Left renal cortex interstitium (tissue), 4 donors: ENCODE data around the gene SCFD1. TPM values are rescaled to one million over a fixed set of nuclear protein-coding genes. Genes with fewer than 3 reads are reported as not detected.

ENCODE experiments used
- DNase-seq, 4 donors: peaks; one replicate each; pipeline ENCODE4 v3.0.0-alpha.2; 2013; ENCODE audit warnings: low read depth in 4 of 4, low spot score in 2 of 4, missing footprints in 1 of 4
- polyA plus RNA-seq, 4 donors: library from polyadenylated mRNA; unstranded; fragments of 120-200 nt; gene quantifications; one replicate each; pipeline ENCODE4 v1.2.1, GENCODE V29; 2013; ENCODE audit not compliant: insufficient read length in 4 of 4

Gene SCFD1
- polyA plus RNA-seq, 4 donors: 83.9 to 102 (median 89.6) TPM

DNA sequence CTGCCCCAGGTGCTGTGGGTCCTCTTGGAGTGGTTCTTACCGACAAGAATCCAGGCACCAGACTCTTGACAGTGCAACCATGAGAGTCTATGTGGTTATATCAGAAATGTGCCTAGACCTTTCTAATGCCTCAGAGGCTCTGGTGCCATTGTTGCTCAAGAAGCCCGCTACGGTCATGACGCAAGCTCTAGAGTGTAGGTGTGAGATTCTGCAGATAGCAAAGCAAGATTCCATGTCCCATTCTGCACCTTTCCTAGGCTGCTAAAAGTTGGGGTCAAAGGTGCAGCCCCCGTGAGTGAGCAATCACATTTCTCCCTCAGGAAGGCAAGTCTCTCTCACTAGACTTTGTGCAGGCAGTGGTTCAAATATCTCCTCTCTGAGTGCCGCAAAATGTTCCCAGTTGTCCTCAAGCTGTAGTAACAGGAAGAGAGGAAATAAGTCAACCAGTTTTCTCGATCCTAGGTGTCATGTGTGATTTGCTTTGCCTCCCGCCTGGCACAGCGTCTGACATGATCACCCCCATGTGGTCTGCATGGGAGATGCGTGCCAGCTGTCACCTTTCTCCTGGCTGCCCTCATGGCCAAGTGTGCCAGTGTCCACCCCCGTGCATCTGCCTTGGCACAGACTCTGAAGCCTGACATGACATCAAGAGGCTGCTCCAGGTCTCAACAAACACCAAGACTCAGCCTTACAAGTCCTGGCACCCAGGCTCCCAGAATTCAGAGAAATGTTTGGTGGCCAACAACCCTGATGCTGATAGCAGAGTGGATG, 129.7 kb downstream of the SCFD1 start:
- DNase-seq: no peak

DNA sequence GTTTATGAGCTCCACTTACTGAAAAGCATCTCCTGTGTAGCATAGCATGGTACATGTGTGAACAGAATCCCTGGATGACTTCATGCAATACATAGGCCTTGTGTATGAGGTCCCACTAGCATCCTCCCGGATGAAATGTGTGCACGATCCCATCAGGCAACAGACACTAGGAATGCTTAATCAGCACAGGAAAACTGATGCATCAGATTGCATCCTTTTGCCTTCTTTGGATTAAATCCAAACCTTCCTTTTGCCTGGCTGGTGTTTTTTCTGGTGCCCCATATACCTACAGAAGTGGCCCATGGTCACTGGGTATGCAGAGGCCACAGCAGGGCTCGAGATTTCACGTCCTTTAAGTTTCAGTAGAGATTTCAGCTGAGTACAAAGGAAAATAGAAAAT, 131.3 kb downstream of the SCFD1 start:
- DNase-seq: no peak

DNA sequence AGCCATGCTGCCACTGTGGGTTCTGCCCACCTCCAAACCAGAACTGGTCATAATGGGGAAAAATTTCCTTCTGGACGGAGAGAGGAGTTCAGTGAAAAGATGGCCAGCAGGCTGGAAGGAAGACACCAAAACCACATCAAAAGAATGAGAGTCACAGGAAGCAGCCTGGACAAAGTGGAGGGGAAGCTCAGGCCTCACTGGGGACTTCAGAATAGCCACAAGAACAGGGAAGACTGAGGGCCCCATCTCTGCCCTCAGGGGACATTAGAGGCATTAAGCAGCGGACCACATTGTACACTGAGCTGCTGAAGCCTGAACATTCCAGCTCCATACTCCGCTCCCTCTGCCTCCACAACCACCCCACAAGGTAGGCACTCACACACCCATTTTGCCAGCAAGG, 132.7 kb downstream of the SCFD1 start:
- DNase-seq: no peak

DNA sequence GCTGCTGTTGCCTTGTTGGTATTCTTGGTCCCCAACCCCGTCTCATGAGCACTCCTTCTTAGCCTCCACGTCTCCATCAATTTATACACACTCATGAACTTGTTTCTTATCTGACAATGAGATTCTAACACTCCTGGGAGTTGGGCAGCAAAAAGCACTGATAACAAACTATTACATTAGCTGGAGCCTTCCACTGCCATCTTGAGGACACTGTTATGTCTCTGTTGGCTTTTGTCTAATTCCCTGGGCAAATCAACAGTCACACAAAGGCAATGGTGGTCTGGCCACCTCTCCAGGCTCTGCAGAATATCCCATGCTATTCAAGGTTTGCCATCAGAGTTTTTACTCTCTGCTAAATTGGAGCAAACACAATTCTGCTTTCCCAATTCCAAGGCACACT, 134.5 kb downstream of the SCFD1 start:
- no peak for DNase-seq

DNA sequence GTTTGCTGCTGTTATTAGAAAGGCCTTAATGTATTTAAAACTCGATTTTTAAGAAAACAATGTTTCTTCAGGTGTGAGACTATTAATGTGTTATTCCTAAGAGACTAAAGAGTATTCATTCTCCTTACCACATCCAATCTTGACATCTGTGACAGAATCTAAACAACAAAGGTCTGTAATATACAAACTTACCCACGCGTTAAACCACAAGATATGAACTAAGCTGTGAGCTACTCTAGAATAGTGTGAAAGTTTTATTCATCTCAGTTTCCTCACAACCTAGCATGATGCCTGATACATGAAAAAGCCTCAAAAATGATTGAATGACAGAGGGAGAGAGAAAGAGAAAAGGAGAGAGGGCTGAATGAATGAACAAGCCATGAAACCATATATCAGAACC, 135.0 kb downstream of the SCFD1 start:
- no peak for DNase-seq

DNA sequence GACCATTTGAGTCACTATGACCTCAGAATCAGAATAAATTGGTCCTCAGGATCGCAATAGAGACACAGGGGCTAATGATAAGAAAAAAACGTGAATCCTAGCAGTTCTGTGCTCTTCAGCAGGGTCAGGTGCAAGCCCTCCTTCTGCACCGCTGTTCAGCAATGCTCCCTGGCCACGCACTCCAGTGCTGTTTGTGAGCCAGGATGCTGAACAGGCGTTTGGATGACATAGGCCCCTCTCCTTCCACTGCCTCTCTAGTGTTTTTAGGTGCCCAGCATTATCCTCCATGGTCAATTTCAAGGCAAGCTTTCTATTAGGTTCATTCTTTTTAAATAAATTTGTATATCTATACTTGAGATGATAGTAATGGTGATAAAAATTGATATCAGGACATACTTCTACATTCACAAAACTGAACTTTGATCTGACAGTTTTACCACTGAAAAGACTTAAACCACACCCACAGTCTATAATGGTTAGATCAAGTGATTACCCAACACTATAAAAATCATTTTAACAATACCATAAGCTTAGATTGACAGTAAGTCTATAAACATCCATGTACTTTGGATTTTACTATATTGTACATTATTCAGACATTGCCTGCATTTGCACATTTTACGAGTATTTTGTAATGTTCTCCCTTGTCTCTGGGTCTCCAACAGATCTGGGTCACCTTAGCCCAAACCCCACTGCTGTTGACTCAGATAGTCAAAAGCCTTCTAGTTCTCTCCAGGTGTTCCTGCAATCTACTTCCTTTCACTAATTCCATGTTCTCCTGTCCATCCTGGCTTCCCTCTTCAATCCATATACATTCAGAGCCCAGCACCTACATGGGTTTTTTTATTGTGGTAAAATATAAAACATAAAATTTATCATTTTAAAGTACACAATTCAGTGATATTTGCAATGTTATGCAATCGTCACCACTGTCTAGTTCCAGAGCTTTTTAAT, 137.3 kb downstream of the SCFD1 start:
- DNase-seq: no peak

DNA sequence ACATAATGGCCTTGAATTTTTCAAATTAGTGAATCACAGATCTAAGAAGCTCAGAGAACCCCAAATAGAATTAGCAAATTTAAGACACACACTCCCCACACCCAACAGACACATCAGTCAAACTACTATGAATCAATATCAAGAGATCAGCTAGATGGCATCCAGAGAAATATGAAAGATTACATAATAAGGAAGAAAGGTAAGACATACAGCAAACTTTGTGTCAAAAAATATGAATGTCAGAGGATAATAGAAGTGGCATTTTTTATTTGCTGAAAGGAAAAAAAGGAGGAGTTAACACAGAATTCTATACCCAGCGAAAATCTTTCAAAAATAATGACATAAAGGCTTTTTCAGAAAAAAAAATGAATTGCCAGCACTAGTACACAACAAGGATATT, 141.8 kb downstream of the SCFD1 start:
- no peak for DNase-seq

DNA sequence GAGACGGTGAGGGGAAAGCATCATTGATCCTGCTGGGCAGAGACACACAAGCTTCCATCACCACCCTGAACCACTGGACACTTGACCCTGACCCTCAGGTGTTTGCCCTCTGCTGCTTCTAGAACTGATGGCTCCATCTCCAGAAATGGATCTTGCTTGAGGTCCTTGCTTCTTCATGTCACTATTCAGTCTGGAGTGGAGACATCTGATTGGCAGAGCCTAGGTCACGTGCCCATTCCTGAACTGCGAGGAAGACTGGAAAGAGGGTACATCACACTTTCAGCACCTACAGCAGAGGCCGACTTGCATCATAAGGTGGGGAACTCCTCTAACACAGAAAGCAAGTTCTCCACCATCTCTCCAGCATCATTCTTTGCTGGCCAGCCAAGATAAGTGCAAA, 145.5 kb downstream of the SCFD1 start:
- DNase-seq: no peak

DNA sequence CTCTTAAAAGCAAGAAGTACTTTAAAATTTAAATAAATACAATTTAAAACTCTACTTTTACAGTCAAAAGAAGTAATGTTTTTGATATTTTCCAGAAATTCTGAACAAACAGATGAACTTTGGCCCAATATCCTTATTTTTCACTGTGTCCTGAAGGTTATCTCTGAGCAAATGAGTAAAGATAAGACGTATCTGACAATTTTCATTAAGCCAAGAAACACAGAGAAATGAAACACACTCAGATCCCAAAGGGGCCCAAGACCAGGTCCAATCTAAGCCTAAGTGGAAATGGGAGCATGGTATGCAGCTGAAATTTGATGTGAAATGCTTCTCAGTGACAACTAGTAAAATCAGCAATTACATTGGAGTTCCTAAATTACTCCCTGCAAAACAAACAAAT, 146.7 kb downstream of the SCFD1 start:
- DNase-seq: no peak

DNA sequence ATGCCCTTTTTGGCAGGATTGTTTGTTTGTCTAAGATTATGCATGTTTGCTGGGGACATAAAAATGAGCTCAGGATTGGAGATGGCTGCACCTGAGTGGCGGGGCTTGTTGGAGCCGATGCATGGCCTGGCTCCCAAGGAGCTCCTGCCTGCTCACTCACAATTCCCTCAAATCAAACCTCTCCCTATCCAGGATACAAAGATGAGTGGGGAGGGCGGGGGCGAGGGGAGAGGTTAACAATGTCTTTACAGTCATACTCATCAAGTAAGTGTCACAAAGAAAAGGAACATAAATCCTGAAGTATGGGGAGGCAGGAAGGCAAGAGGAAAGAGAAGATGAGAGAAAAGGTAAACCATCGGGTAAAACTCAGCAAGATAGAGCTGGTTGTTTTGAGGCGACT, 148.3 kb downstream of the SCFD1 start:
- no peak for DNase-seq

DNA sequence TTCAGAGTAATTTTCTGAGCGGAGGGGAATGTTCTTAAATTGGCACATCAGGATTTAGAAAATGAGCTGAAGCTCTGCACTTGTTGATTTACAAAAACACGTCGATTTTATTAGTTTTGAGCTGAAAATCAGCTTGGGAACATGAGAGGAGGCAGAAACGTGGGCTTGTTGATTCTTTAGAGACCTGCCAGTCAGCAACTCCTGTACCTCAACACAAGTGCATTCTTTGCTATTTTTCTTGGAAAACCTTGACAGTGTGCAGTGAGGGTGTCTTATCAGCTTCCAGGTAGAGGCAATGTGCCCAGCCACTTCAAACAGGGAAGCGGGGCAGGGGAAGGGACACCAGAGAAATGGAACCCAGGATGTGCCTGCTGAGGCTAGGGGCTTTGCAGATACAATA, 149.5 kb downstream of the SCFD1 start:
- DNase-seq: no peak

DNA sequence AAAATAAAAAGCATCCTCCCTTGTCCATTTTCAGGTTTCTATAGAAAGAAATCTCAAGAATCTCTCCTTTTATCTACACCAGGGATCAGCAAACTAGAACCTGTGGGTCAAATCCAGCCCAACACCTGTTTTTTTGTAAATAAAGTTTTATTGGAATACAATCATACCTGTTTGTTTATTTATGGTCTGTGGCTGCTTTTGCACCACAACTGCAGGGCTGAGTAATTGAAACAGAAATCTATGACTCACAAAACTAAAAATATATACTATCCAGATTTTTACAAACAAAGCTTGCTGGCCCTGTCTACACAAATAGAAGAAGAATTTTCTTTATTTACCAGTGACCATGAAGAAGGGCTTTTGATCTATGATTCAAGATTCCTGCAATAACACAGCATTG, 157.1 kb downstream of the SCFD1 start:
- no peak for DNase-seq

Other genes with a start within 250 kb of the SCFD1 start
- 10 to 100 TPM; 25.9 to 32.9 (median 27.8) TPM for gene G2E3, start 63.2 kb upstream of the SCFD1 start, polyA plus RNA-seq